Memory B cell (primary cell): ENCODE measurements around the gene VPS9D1.

Source experiments
- ATAC-seq: fragments of 150-1000 bp; cut with Tn5 transposase; 2 replicates; pipeline ENCODE4 v1.10.0; 2021; ENCODE audit warnings: low read depth, mild to moderate bottlenecking, moderate library complexity
- DNase-seq, 2 donors: peaks; one replicate each; pipeline ENCODE4 v3.0.0; 2022; ENCODE audit warnings: low spot score in 2 of 2
- H3K27ac Mint-ChIP-seq: one replicate; pipeline ENCODE4 v1.8.0; 2022; ENCODE audit warnings: mild to moderate bottlenecking, moderate library complexity, mixed read lengths
- H3K27me3 Mint-ChIP-seq: one replicate; pipeline ENCODE4 v1.8.0; 2022; ENCODE audit warnings: mixed read lengths
- H3K36me3 Mint-ChIP-seq: one replicate; pipeline ENCODE4 v1.8.0; 2022; ENCODE audit warnings: mild to moderate bottlenecking, mixed read lengths
- H3K4me1 Mint-ChIP-seq: one replicate; pipeline ENCODE4 v1.8.0; 2022; ENCODE audit warnings: mixed read lengths
- H3K4me3 Mint-ChIP-seq: one replicate; pipeline ENCODE4 v1.8.0; 2022; ENCODE audit warnings: mild to moderate bottlenecking, moderate library complexity, mixed read lengths
- H3K9me3 Mint-ChIP-seq: one replicate; pipeline ENCODE4 v1.8.0; 2022; ENCODE audit warnings: mixed read lengths

VPS9D1 gene

GRCh38 chr16:89723279-89724250 lies 2.9 kb upstream of the VPS9D1 start:
- Mint-ChIP-seq H3K4me3 (peak overlapping the region; percentile 95), H3K27ac (peak overlapping the region; percentile 66), H3K4me1 (peaks cover 12% of the 10 kb centered on the region), H3K9me3 (no peaks in the 10 kb centered on the region), H3K27me3 (no peaks in the 10 kb centered on the region), H3K36me3 (peaks cover 5% of the 10 kb centered on the region)
- ATAC-seq, result no peak
- no peak for DNase-seq

DNA sequence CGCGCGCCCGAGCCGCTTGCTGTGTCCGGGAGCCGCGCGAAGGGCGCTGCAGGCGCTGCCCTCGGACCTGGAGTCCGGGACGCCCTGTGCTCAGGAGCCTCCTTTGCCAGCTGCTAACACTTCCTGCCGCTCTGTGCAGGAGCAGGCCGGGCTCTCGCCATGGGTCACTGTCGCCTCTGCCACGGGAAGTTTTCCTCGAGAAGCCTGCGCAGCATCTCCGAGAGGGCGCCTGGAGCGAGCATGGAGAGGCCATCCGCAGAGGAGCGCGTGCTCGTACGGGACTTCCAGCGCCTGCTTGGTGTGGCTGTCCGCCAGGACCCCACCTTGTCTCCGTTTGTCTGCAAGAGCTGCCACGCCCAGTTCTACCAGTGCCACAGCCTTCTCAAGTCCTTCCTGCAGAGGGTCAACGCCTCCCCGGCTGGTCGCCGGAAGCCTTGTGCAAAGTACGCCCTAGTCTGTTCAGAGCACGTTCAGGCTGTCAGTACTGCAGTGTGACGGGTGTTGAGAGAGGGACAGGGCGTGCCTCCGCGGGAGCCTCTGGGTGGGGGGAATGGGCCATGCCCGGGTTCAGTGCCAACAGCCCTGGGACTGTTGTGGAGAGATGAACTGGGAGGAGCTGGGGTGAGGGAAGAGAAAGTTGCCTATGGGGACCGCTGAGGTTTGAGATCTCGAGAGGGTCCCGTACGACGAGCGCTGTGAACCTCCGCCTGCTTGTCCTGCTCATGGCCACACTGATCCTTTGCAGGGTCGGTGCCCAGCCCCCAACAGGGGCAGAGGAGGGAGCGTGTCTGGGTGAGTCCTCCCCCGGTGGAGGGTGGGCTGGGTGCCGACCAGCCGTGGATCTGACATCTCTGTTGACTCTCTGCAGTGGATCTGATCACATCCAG lies 1.9 kb upstream of the VPS9D1 start:
- DNase-seq, result peak; percentile 33 to 48
- Mint-ChIP-seq H3K27ac (peak overlapping the region; percentile 66), H3K4me1 (peaks cover 19% of the 10 kb centered on the region), H3K36me3 (peaks cover 5% of the 10 kb centered on the region), H3K9me3 (no peaks in the 10 kb centered on the region), H3K27me3 (no peaks in the 10 kb centered on the region), H3K4me3 (peak overlapping the region; percentile 95)
- ATAC-seq, result peak; percentile 8

- Mint-ChIP-seq H3K27me3 (no peaks in the 10 kb centered on the region), H3K36me3 (peaks cover 5% of the 10 kb centered on the region), H3K4me3 (peak overlapping the region; percentile 95), H3K9me3 (no peaks in the 10 kb centered on the region), H3K4me1 (peaks cover 19% of the 10 kb centered on the region), H3K27ac (peak overlapping the region; percentile 66)
- peak; percentile 67 for ATAC-seq
- peak; percentile 75 to 77 for DNase-seq
Measured at GRCh38 chr16:89721546-89722391, 1.1 kb upstream of the VPS9D1 start.

DNA sequence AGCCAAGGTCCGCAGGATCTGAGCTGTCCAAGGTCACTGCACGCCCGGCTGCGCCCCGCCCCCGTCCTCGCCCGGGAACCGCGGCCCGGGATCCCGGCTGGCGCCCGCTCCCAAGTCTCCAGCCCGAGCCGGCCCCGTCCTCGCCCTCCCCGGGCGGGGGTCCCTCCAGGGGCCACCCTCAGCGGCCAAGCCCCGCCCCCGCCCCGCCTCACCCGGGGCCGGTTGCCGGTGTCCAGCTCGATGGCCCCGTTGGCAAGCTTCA lies 216 bp downstream of the VPS9D1 start:
- Mint-ChIP-seq H3K9me3 (no peaks in the 10 kb centered on the region), H3K27ac (no peak overlapping the region), H3K4me1 (peaks cover 19% of the 10 kb centered on the region), H3K27me3 (no peaks in the 10 kb centered on the region), H3K36me3 (peaks cover 5% of the 10 kb centered on the region), H3K4me3 (peak overlapping the region; percentile 73)
- no peak for DNase-seq
- no peak for ATAC-seq

DNA sequence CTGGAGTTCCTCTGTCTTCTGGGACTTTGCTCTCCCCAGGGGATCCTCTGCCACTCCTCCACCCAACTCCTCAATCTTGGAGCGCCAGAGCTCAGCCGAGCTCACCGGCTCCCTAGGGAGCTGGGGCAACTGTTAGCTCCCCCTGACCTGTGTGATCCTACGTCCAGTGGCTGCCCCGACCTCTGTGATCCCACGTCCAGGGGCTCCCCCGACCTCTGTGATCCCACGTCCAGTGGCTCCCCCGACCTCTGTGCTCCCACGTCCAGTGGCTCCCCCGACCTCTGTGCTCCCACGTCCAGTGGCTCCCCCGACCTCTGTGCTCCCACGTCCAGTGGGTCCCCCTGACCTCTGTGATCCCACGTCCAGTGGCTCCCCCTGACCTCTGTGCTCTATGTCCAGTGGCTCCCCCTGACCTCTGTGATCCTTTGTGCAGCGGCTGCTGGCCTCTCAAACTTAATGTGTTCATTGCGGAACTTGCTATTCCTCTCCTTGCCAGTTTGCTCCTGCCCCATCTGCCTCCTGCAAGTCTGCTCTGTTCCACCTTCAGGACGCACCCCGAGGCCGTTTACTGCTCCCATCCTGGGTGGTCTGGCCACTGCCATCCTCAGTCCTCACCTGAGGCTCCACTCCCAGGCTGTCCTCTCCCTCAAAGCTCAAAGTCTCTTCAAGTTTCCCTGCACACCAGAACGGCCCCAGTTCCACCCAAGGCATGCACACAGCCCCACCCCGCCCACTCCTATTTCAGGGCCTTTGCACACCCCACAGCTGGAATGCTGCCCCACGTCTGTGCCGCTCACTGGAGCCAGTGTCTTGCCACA lies 2.8 kb downstream of the VPS9D1 start:
- H3K27me3 Mint-ChIP-seq, result no peaks in the 10 kb centered on the region
- H3K4me1 Mint-ChIP-seq, result peaks cover 12% of the 10 kb centered on the region
- DNase-seq, result no peak
- no peak for ATAC-seq
- peaks cover 5% of the 10 kb centered on the region for H3K36me3 Mint-ChIP-seq
- H3K27ac Mint-ChIP-seq, result no peak overlapping the region
- no peak overlapping the region for H3K4me3 Mint-ChIP-seq
- no peaks in the 10 kb centered on the region for H3K9me3 Mint-ChIP-seq

GRCh38 chr16:89716916-89717687 lies 3.6 kb downstream of the VPS9D1 start:
- no peaks in the 10 kb centered on the region for H3K27me3 Mint-ChIP-seq
- peaks cover 7% of the 10 kb centered on the region for H3K4me1 Mint-ChIP-seq
- H3K4me3 Mint-ChIP-seq, result no peak overlapping the region
- H3K9me3 Mint-ChIP-seq, result no peaks in the 10 kb centered on the region
- DNase-seq (no peak), ATAC-seq (no peak)
- H3K36me3 Mint-ChIP-seq, result peaks cover 1% of the 10 kb centered on the region
- no peak overlapping the region for H3K27ac Mint-ChIP-seq

GRCh38 chr16:89716493-89716892 lies 4.2 kb downstream of the VPS9D1 start:
- H3K4me3 Mint-ChIP-seq, result no peak overlapping the region
- peaks cover 7% of the 10 kb centered on the region for H3K4me1 Mint-ChIP-seq
- DNase-seq (no peak), ATAC-seq (no peak)
- H3K27ac Mint-ChIP-seq, result no peak overlapping the region
- H3K9me3 Mint-ChIP-seq, result no peaks in the 10 kb centered on the region
- peaks cover 1% of the 10 kb centered on the region for H3K36me3 Mint-ChIP-seq
- H3K27me3 Mint-ChIP-seq, result no peaks in the 10 kb centered on the region

DNA sequence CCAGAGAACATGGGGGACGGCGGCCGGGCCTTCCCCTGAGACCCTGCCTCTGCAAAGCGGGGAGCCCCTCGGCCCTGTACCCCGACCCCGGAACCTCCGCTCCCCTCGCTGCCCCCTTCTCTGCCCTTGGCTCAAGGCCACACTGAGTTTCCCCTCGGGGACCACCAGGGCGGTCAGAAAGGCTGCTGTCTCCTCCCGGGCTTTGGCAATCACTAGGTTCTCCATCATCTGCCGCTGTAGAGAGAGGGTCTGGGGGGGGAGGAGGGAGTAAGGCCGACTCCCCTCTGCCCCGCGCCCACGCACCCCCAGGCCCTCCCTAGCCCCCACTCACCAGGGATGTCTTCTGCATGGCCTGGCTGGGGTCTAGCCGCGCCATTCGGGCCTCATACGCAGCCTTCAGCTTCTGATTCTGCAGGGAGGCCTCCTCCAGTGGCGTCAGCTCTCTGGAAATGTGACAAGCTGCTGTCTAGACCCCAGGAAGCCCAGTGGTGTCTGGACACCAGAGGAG lies 8.4 kb downstream of the VPS9D1 start:
- H3K27me3 Mint-ChIP-seq, result no peaks in the 10 kb centered on the region
- no peak overlapping the region for H3K27ac Mint-ChIP-seq
- H3K36me3 Mint-ChIP-seq, result peaks cover 1% of the 10 kb centered on the region
- peak overlapping the region; percentile 74 for H3K4me3 Mint-ChIP-seq
- ATAC-seq (no peak), DNase-seq (no peak)
- H3K4me1 Mint-ChIP-seq, result no peaks in the 10 kb centered on the region
- no peaks in the 10 kb centered on the region for H3K9me3 Mint-ChIP-seq

DNA sequence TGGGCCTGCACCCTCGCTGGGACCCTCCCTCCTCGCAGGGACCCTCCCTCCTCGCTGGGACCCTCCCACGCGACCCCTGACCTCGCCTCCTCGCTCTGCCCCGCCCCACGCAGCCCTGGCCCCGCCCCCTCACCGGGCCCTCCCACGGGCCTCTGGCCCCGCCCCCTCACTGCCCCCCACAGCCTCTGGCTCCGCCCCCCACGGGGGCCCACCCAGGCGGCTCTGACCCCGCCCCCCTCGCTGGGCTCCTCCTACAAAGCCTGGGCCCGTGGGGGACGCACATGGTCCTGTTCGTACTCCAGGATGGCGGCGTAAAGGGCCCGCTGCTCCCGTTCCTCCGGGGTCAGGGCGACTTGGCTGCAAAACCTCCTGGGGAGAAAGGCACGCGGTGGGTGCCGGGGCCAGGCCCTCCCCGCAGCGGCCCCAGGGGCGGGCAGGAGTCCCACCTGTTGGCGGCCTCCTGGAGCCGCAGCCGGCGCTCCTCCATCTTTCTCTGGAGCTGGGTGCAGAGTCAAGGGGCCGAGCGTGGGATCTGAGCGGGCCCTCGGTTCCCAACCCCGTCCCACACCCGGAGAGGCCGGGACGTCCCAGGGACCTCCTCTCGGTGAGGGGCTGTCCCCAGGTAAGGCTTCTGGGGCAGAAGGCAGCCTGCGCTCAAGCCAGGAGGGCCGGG lies 9.0 kb downstream of the VPS9D1 start:
- Mint-ChIP-seq H3K27ac (no peak overlapping the region), H3K4me1 (no peaks in the 10 kb centered on the region), H3K36me3 (peaks cover 1% of the 10 kb centered on the region), H3K4me3 (peak overlapping the region; percentile 74), H3K27me3 (no peaks in the 10 kb centered on the region), H3K9me3 (no peaks in the 10 kb centered on the region)
- DNase-seq, result peak; percentile 54 to 64
- peak; percentile 93 for ATAC-seq

GRCh38 chr16:89710709-89711564 lies 9.8 kb downstream of the VPS9D1 start:
- Mint-ChIP-seq H3K4me1 (peaks cover 2% of the 10 kb centered on the region), H3K36me3 (peaks cover 1% of the 10 kb centered on the region), H3K9me3 (no peaks in the 10 kb centered on the region), H3K27me3 (no peaks in the 10 kb centered on the region), H3K4me3 (peak overlapping the region; percentile 17), H3K27ac (no peak overlapping the region)
- ATAC-seq, result no peak
- no peak for DNase-seq

- no peak for ATAC-seq
- no peaks in the 10 kb centered on the region for H3K9me3 Mint-ChIP-seq
- no peak for DNase-seq
- H3K4me3 Mint-ChIP-seq, result no peak overlapping the region
- no peaks in the 10 kb centered on the region for H3K27me3 Mint-ChIP-seq
- peaks cover under 1% of the 10 kb centered on the region for H3K36me3 Mint-ChIP-seq
- H3K27ac Mint-ChIP-seq, result no peak overlapping the region
- peaks cover 4% of the 10 kb centered on the region for H3K4me1 Mint-ChIP-seq
Measured at GRCh38 chr16:89709716-89710432, 10.8 kb downstream of the VPS9D1 start.
